Ascending aorta (tissue), 2 donors: ENCODE results near the gene SLC8A3. TPM values are rescaled to one million over a fixed set of nuclear protein-coding genes. Genes with fewer than 3 reads are reported as not detected.

Experiments used
- DNase-seq, 2 donors: peaks; one replicate each; pipeline ENCODE4 v3.0.0-alpha.2; 2019; ENCODE audit warnings: low spot score in 2 of 2
- H3K27ac ChIP-seq, 2 donors: fragments of 200-600 bp; sonication (generic); one replicate each; pipeline ENCODE4 v1.5.1; 2016 to 2017; ENCODE audit warnings: mild to moderate bottlenecking in 1 of 2
- H3K27me3 ChIP-seq: fragments of 200-600 bp; sonication (generic); one replicate; pipeline ENCODE4 v1.5.1; 2017
- H3K36me3 ChIP-seq, 2 donors: fragments of 200-600 bp; sonication (generic); one replicate each; pipeline ENCODE4 v1.5.1; 2016
- H3K4me1 ChIP-seq, 2 donors: fragments of 200-600 bp; sonication (generic); one replicate each; pipeline ENCODE4 v1.5.1; 2016 to 2017; ENCODE audit warnings: mild to moderate bottlenecking in 1 of 2
- H3K4me3 ChIP-seq, 2 donors: fragments of 200-600 bp; sonication (generic); one replicate each; pipeline ENCODE4 v1.5.1; 2016 to 2017; ENCODE audit warnings: mild to moderate bottlenecking in 1 of 2
- H3K9me3 ChIP-seq, 2 donors: fragments of 200-600 bp; sonication (generic); one replicate each; pipeline ENCODE4 v1.5.1; 2016
- CTCF ChIP-seq, 3 experiments: fragments of 200-600 bp in 2 of 3; fragments of 450-650 bp in 1 of 3; sonication (generic) in 2 of 3; IDR thresholded peaks; one replicate each; pipeline ENCODE4 v1.5.1; 2016 to 2019; ENCODE audit warnings: antibody characterized with exemption in 3 of 3, mild to moderate bottlenecking in 1 of 3, moderate library complexity in 1 of 3
- intact Hi-C: fragments of 100-400 bp; cut with DNase I; formaldehyde crosslinking; loops from one replicate; pipeline ENCODE4 v1.15.1; 2023
- total RNA-seq: library from RNA; depleted of rRNA; stranded (reverse); fragments of >200 nt; gene quantifications from one replicate; pipeline ENCODE4 v1.1.0, GENCODE V29; 2016

Gene SLC8A3
- total RNA-seq, 1 donor from 2014 or later, result not detected

- intact Hi-C loops, result no loop called here
- no peaks in the 10 kb centered on the region for H3K27me3 ChIP-seq
- no peak overlapping the region for H3K4me3 ChIP-seq
- H3K27ac ChIP-seq, result no peak overlapping the region
- no peak for TF ChIP-seq CTCF (IDR thresholded peaks at IDR 0.05)
- H3K4me1 ChIP-seq, result no peaks in the 10 kb centered on the region
- no peaks in the 10 kb centered on the region for H3K9me3 ChIP-seq
- no peak for DNase-seq
- no peaks in the 10 kb centered on the region for H3K36me3 ChIP-seq
Observed at GRCh38 chr14:70114621-70115156, 74.1 kb downstream of the SLC8A3 start.

- H3K4me3 ChIP-seq, result no peak overlapping the region
- no peaks in the 10 kb centered on the region for H3K9me3 ChIP-seq
- no peaks in the 10 kb centered on the region for H3K27me3 ChIP-seq
- H3K36me3 ChIP-seq, result no peaks in the 10 kb centered on the region
- no peak for DNase-seq
- no peak for TF ChIP-seq CTCF (IDR thresholded peaks at IDR 0.05)
- no peak overlapping the region for H3K27ac ChIP-seq
- no peaks in the 10 kb centered on the region for H3K4me1 ChIP-seq
- intact Hi-C loops, result no loop called here
Observed at GRCh38 chr14:70113211-70113610, 75.5 kb downstream of the SLC8A3 start.

- no peak overlapping the region for H3K27ac ChIP-seq
- H3K36me3 ChIP-seq, result no peaks in the 10 kb centered on the region
- H3K9me3 ChIP-seq, result no peaks in the 10 kb centered on the region
- intact Hi-C loops, result no loop called here
- H3K27me3 ChIP-seq, result no peaks in the 10 kb centered on the region
- DNase-seq, result no peak
- H3K4me3 ChIP-seq, result no peak overlapping the region
- H3K4me1 ChIP-seq, result no peaks in the 10 kb centered on the region
- TF ChIP-seq CTCF (IDR thresholded peaks at IDR 0.05), result no peak
Observed at GRCh38 chr14:70108419-70108818, 80.3 kb downstream of the SLC8A3 start.

- no peaks in the 10 kb centered on the region for H3K27me3 ChIP-seq
- no peak for DNase-seq
- no peak overlapping the region for H3K4me3 ChIP-seq
- intact Hi-C loops, result no loop called here
- H3K36me3 ChIP-seq, result no peaks in the 10 kb centered on the region
- H3K4me1 ChIP-seq, result no peaks in the 10 kb centered on the region
- H3K27ac ChIP-seq, result no peak overlapping the region
- H3K9me3 ChIP-seq, result no peaks in the 10 kb centered on the region
- TF ChIP-seq CTCF (IDR thresholded peaks at IDR 0.05), result no peak
Observed at GRCh38 chr14:70107309-70107708, 81.4 kb downstream of the SLC8A3 start.

- H3K27ac ChIP-seq, result no peak overlapping the region
- no peak for DNase-seq
- TF ChIP-seq CTCF (IDR thresholded peaks at IDR 0.05), result no peak
- H3K27me3 ChIP-seq, result no peaks in the 10 kb centered on the region
- H3K4me1 ChIP-seq, result no peaks in the 10 kb centered on the region
- H3K4me3 ChIP-seq, result no peak overlapping the region
- intact Hi-C loops, result no loop called here
- H3K36me3 ChIP-seq, result no peaks in the 10 kb centered on the region
- no peaks in the 10 kb centered on the region for H3K9me3 ChIP-seq
Observed at GRCh38 chr14:70100071-70100470, 88.7 kb downstream of the SLC8A3 start.

- DNase-seq, result no peak
- H3K27me3 ChIP-seq, result no peaks in the 10 kb centered on the region
Observed at GRCh38 chr14:70098250-70098809, 90.4 kb downstream of the SLC8A3 start.

More at GRCh38 chr14:70098250-70098809, 90.4 kb downstream of the SLC8A3 start:
- no peaks in the 10 kb centered on the region for H3K36me3 ChIP-seq
- no peak overlapping the region for H3K4me3 ChIP-seq
- no peak for TF ChIP-seq CTCF (IDR thresholded peaks at IDR 0.05)
- intact Hi-C loops, result no loop called here
- H3K9me3 ChIP-seq, result no peaks in the 10 kb centered on the region
- H3K27ac ChIP-seq, result no peak overlapping the region
- no peaks in the 10 kb centered on the region for H3K4me1 ChIP-seq
